H1 (cell line): ENCODE results near the gene BTRC. TPM values are rescaled to one million over a fixed set of nuclear protein-coding genes. Genes with fewer than 3 reads are reported as not detected.

ENCODE experiments used
- CTCF ChIA-PET: fragments of 300-600 bp; sonication (Branson Sonifier 250); formaldehyde crosslinking; loops from one replicate; lab custom pipeline; 2021; ENCODE audit not compliant: partially characterized antibody; lab: Charles Lee
- POLR2A ChIA-PET: fragments of 300-600 bp; sonication (Branson Sonifier 250); formaldehyde crosslinking; loops from one replicate; lab custom pipeline; 2021; ENCODE audit warnings: inconsistent platforms; ENCODE audit not compliant: partially characterized antibody; lab: Charles Lee
- DNase-seq, 2 experiments: peaks; one replicate each; pipeline versions ENCODE4 v3.0.0 to v3.0.0-alpha.2; 2010 to 2022; ENCODE audit warnings: low spot score in 2 of 2, low read depth in 1 of 2, mixed read lengths in 1 of 2
- FAIRE-seq: peaks from 2 replicates; lab custom pipeline; 2011; peaks lifted over from hg19 to GRCh38; lab: Jason Lieb, UNC
- H2AFZ ChIP-seq: 2 replicates; pipeline ENCODE4 v1.8.1; 2012; ENCODE audit warnings: low read length, inconsistent platforms
- H2AK5ac ChIP-seq: 2 replicates; pipeline ENCODE4 v1.6.1; 2013; ENCODE audit warnings: low read depth, low read length
- H2BK120ac ChIP-seq: replicated peaks from 2 replicates; pipeline ENCODE3; 2013; ENCODE audit warnings: low read depth, low read length, inconsistent platforms
- H2BK12ac ChIP-seq: 2 replicates; pipeline ENCODE4 v1.6.1; 2013; ENCODE audit warnings: low read depth, low read length
- H2BK15ac ChIP-seq: 2 replicates; pipeline ENCODE4 v1.6.1; 2013; ENCODE audit warnings: low read length
- H2BK20ac ChIP-seq: 2 replicates; pipeline ENCODE4 v1.6.1; 2013; ENCODE audit warnings: low read length
- H2BK5ac ChIP-seq: 2 replicates; pipeline ENCODE4 v1.6.1; 2013; ENCODE audit warnings: low read depth, low read length
- H3K14ac ChIP-seq: 2 replicates; pipeline ENCODE4 v1.6.1; 2013; ENCODE audit warnings: inconsistent platforms; ENCODE audit not compliant: insufficient read length
- H3K18ac ChIP-seq: 2 replicates; pipeline ENCODE4 v1.6.1; 2013; ENCODE audit warnings: low read length; ENCODE audit errors: extremely low read depth
- H3K23ac ChIP-seq: 2 replicates; pipeline ENCODE4 v1.6.1; 2013; ENCODE audit warnings: inconsistent platforms; ENCODE audit not compliant: insufficient read length
- H3K23me2 ChIP-seq: 2 replicates; pipeline ENCODE4 v1.6.1; 2013; ENCODE audit warnings: low read depth, low read length
- H3K27ac ChIP-seq: 2 replicates; pipeline ENCODE4 v1.6.1; 2011; ENCODE audit warnings: low read depth, low read length, inconsistent platforms
- H3K27me3 ChIP-seq, 4 experiments: replicated peaks in 1 of 4; 1 replicate in 1 of 4; 2 replicates in 3 of 4; pipeline versions ENCODE4 v1.6.1 to v1.8.1; 2011 to 2013; ENCODE audit warnings: low read length in 3 of 4, mild to moderate bottlenecking in 3 of 4, inconsistent platforms in 2 of 4, mixed read lengths in 2 of 4, moderate library complexity in 1 of 4; ENCODE audit not compliant: control insufficient read depth in 3 of 4, insufficient read depth in 3 of 4; ENCODE audit errors: extremely low read depth in 1 of 4
- H3K36me3 ChIP-seq, 4 experiments: 2 replicates each; pipeline versions ENCODE4 v1.6.1 to v1.8.1; 2011 to 2013; ENCODE audit warnings: mild to moderate bottlenecking in 4 of 4, low read length in 3 of 4, moderate library complexity in 2 of 4, control low read depth in 1 of 4, inconsistent platforms in 1 of 4; ENCODE audit not compliant: insufficient read depth in 4 of 4, control insufficient read depth in 2 of 4
- H3K4ac ChIP-seq: replicated peaks from 2 replicates; pipeline ENCODE3; 2013; ENCODE audit warnings: low read length, low read depth, mixed read lengths, inconsistent platforms; ENCODE audit not compliant: insufficient read length
- H3K4me1 ChIP-seq, 4 experiments: replicated peaks in 1 of 4; 1 replicate in 1 of 4; 2 replicates in 3 of 4; pipeline versions ENCODE4 v1.6.1 to v1.8.1; 2011 to 2013; ENCODE audit warnings: low read length in 3 of 4, inconsistent platforms in 2 of 4, mixed read lengths in 1 of 4; ENCODE audit not compliant: insufficient read depth in 4 of 4, control insufficient read depth in 3 of 4
- H3K4me2 ChIP-seq, 2 experiments: 2 replicates each; pipeline versions ENCODE4 v1.6.1 to v1.8.1; 2011 to 2013; ENCODE audit warnings: low read depth in 2 of 2, low read length in 2 of 2, control low read depth in 1 of 2, inconsistent platforms in 1 of 2, mild to moderate bottlenecking in 1 of 2; ENCODE audit not compliant: insufficient read depth in 1 of 2
- H3K4me3 ChIP-seq, 4 experiments: fragments of 200-600, 300-600 bp in 1 of 4; sonication (generic), shearing (Covaris generic), sonication (Bioruptor Twin) in 1 of 4; 2 replicates each; pipeline versions ENCODE4 v1.5.1 to v1.8.1; 2011 to 2016; ENCODE audit warnings: low read length in 4 of 4, low read depth in 3 of 4, control low read depth in 2 of 4, inconsistent platforms in 2 of 4, mild to moderate bottlenecking in 2 of 4, mixed read lengths in 1 of 4, moderate library complexity in 1 of 4; ENCODE audit not compliant: insufficient read depth in 2 of 4; ENCODE audit errors: extremely low read depth in 1 of 4
- H3K56ac ChIP-seq: replicated peaks from 2 replicates; pipeline ENCODE3; 2013; ENCODE audit warnings: low read depth, mild to moderate bottlenecking, mixed read lengths, low read length, inconsistent platforms; ENCODE audit not compliant: insufficient read length
- H3K79me1 ChIP-seq: 2 replicates; pipeline ENCODE4 v1.6.1; 2013; ENCODE audit warnings: low read depth, low read length, control low read depth
- H3K79me2 ChIP-seq, 2 experiments: 2 replicates each; pipeline versions ENCODE4 v1.6.1 to v1.8.1; 2012 to 2013; ENCODE audit warnings: low read length in 2 of 2, mild to moderate bottlenecking in 2 of 2, inconsistent platforms in 1 of 2; ENCODE audit not compliant: insufficient read depth in 2 of 2, control insufficient read depth in 1 of 2
- H3K9ac ChIP-seq, 4 experiments: replicated peaks in 1 of 4; 1 replicate in 1 of 4; 2 replicates in 3 of 4; pipeline versions ENCODE4 v1.6.1 to v1.8.1; 2011 to 2013; ENCODE audit warnings: low read depth in 3 of 4, low read length in 3 of 4, control low read depth in 2 of 4, mild to moderate bottlenecking in 2 of 4, moderate library complexity in 2 of 4, inconsistent platforms in 1 of 4; ENCODE audit errors: extremely low read depth in 1 of 4
- H3K9me3 ChIP-seq, 2 experiments: 2 replicates each; pipeline versions ENCODE4 v1.6.1 to v1.8.1; 2012 to 2013; ENCODE audit warnings: mild to moderate bottlenecking in 2 of 2, moderate library complexity in 2 of 2, control low read depth in 1 of 2, inconsistent platforms in 1 of 2, low read depth in 1 of 2, low read length in 1 of 2, mixed read lengths in 1 of 2; ENCODE audit not compliant: insufficient read depth in 2 of 2
- H4K20me1 ChIP-seq, 2 experiments: replicated peaks in 1 of 2; 2 replicates each; pipeline versions ENCODE3 to v1.8.1; 2011 to 2013; ENCODE audit warnings: inconsistent platforms in 2 of 2, low read length in 2 of 2, mild to moderate bottlenecking in 1 of 2; ENCODE audit not compliant: insufficient read depth in 2 of 2, control insufficient read depth in 1 of 2
- H4K5ac ChIP-seq: 2 replicates; pipeline ENCODE4 v1.6.1; 2013; ENCODE audit warnings: low read length, low read depth, mixed read lengths, inconsistent platforms; ENCODE audit not compliant: insufficient read length
- H4K8ac ChIP-seq: 2 replicates; pipeline ENCODE4 v1.8.0; 2013; ENCODE audit warnings: mild to moderate bottlenecking, moderate library complexity, low read length, inconsistent platforms; ENCODE audit not compliant: insufficient read depth; ENCODE audit errors: extremely low read depth
- H4K91ac ChIP-seq: replicated peaks from 2 replicates; pipeline ENCODE3; 2013; ENCODE audit warnings: low read length, mixed read lengths, inconsistent platforms; ENCODE audit not compliant: insufficient read length
- BRCA1 ChIP-seq: IDR thresholded peaks from 2 replicates; pipeline ENCODE4 v1.6.1; 2012; ENCODE audit warnings: low read depth, low read length, improper control_type of control experiment
- CEBPB ChIP-seq: IDR thresholded peaks from 2 replicates; pipeline ENCODE4 v1.6.1; 2012; ENCODE audit warnings: low read depth, low read length
- CREB1 ChIP-seq: IDR thresholded peaks from 2 replicates; pipeline ENCODE4 v1.6.1; 2012; ENCODE audit warnings: inconsistent platforms
- KDM5A ChIP-seq: fragments of 200-600 bp; IDR thresholded peaks from 2 replicates; pipeline ENCODE4 v1.7.1; 2012; ENCODE audit warnings: mild to moderate bottlenecking, low read length, inconsistent platforms, mixed read lengths
- NRF1 ChIP-seq: IDR thresholded peaks from 2 replicates; pipeline ENCODE4 v1.6.1; 2011; ENCODE audit warnings: mild to moderate bottlenecking, low read depth, low read length, improper control_type of control experiment
- POLR2AphosphoS5 ChIP-seq: IDR thresholded peaks from 2 replicates; pipeline ENCODE4 v1.6.1; 2011; ENCODE audit warnings: low read depth, low read length
- POU5F1 ChIP-seq: IDR thresholded peaks from 2 replicates; pipeline ENCODE4 v1.6.1; 2011; ENCODE audit warnings: low read depth, mild to moderate bottlenecking, low read length, moderate library complexity
- RAD21 ChIP-seq, 2 experiments: IDR thresholded peaks in 1 of 2; conservative IDR thresholded peaks in 1 of 2; 2 replicates each; pipeline ENCODE4 v1.6.1; 2011; ENCODE audit warnings: low read depth in 2 of 2, low read length in 2 of 2, improper control_type of control experiment in 1 of 2, inconsistent platforms in 1 of 2, mild to moderate bottlenecking in 1 of 2, moderate library complexity in 1 of 2
- RBBP5 ChIP-seq: IDR thresholded peaks from 2 replicates; pipeline ENCODE4 v1.7.1; 2012; ENCODE audit warnings: low read depth, mild to moderate bottlenecking, inconsistent platforms, low read length, moderate library complexity, borderline replicate concordance
- SIX5 ChIP-seq: IDR thresholded peaks from 2 replicates; pipeline ENCODE4 v1.6.1; 2011; ENCODE audit warnings: mild to moderate bottlenecking, low read depth, low read length
- SP1 ChIP-seq: IDR thresholded peaks from 2 replicates; pipeline ENCODE4 v1.6.1; 2011; ENCODE audit warnings: low read depth, low read length
- TAF7 ChIP-seq: optimal IDR thresholded peaks from 2 replicates; pipeline ENCODE3; 2011; ENCODE audit warnings: low read depth, mild to moderate bottlenecking, inconsistent platforms, low read length, moderate library complexity, borderline replicate concordance
- TCF12 ChIP-seq: IDR thresholded peaks from 2 replicates; pipeline ENCODE4 v1.6.1; 2011; ENCODE audit warnings: low read depth, mild to moderate bottlenecking, low read length
- TEAD4 ChIP-seq: IDR thresholded peaks from 2 replicates; pipeline ENCODE4 v1.6.1; 2012; ENCODE audit warnings: low read depth, low read length, inconsistent platforms, mixed read lengths
- USF2 ChIP-seq: IDR thresholded peaks from 2 replicates; pipeline ENCODE4 v1.6.1; 2011; ENCODE audit warnings: low read length, improper control_type of control experiment
- WGBS, 2 experiments: shearing (Covaris generic) in 1 of 2; methylation state at CpG; one replicate each; pipeline versions ENCODE4 v1.1.6 to v1.1.7; 2013 to 2015; ENCODE audit warnings: low lambda C conversion rate in 2 of 2, mixed read lengths in 2 of 2, inconsistent platforms in 1 of 2, low coverage in 1 of 2, missing lambda C conversion rate in 1 of 2; ENCODE audit not compliant: insufficient replicate concordance in 2 of 2, insufficient coverage in 1 of 2, insufficient read length in 1 of 2; ENCODE audit errors: extremely low coverage in 1 of 2, missing lambda C conversion rate in 1 of 2; 5-methylcytosine and 5-hydroxymethylcytosine counted together
- polyA plus RNA-seq, 7 experiments: library from polyadenylated mRNA; depleted of rRNA in 3 of 7; stranded (reverse) in 5 of 7; unstranded in 2 of 7; fragments of >200 nt in 5 of 7; fragments of 200-250 nt in 2 of 7; gene quantifications; 1 replicate in 5 of 7; 2 replicates in 1 of 7; 4 replicates in 1 of 7; pipeline versions ENCODE4 v1.2.1 to v1.2.3, GENCODE V29; 2011 to 2013; ENCODE audit warnings: missing spikeins in 2 of 7, mixed read lengths in 2 of 7
- total RNA-seq: library from RNA; stranded (reverse); fragmentation: NEBNext Ultra II Directional; extraction: Animal tissue kit (Norgen Biotek cat#: 25700); gene quantifications from 2 replicates; pipeline ENCODE4 v1.2.1, GENCODE V29; 2021

The BTRC gene
- total and polyA plus RNA-seq, 2 of the 8 experiments (the other 6 are each of a cell fraction or from before 2014, with no cell fraction given) = 9.9 to 24.7 TPM

GRCh38 chr10:101552442-101552841 is 198.5 kb downstream of the BTRC start:
- H3K56ac ChIP-seq = no peak overlapping the region
- no peak overlapping the region for H2AFZ ChIP-seq
- peaks cover 0 to 2% of the 10 kb centered on the region in 2 experiments for H4K20me1 ChIP-seq
- H2BK15ac ChIP-seq = no peak overlapping the region
- no peak overlapping the region for H2BK20ac ChIP-seq
- TF ChIP-seq POLR2AphosphoS5 (no peak), BRCA1 (no peak), SP1 (no peak), CEBPB (no peak), POU5F1 (no peak), TEAD4 (no peak), NRF1 (no peak), KDM5A (no peak), USF2 (no peak), CREB1 (no peak), TAF7 (no peak), RBBP5 (no peak), RAD21 (IDR thresholded peaks at IDR 0.05 in 1 of 2, conservative IDR thresholded peaks at IDR 0.05 in 1 of 2; ENCODE audit: low read depth in 2 of 2, low read length in 2 of 2) (no peak), SIX5 (no peak), TCF12 (no peak)
- no peak for FAIRE-seq
- no peaks in the 10 kb centered on the region for H3K79me1 ChIP-seq
- H3K4me3 ChIP-seq = no peak overlapping the region
- no peak overlapping the region for H2BK120ac ChIP-seq
- no peak overlapping the region for H3K4me2 ChIP-seq
- H3K4ac ChIP-seq = no peak overlapping the region
- no peaks in the 10 kb centered on the region for H3K23me2 ChIP-seq
- DNase-seq = no peak
- H3K9ac ChIP-seq = no peak overlapping the region
- H3K36me3 ChIP-seq = no peaks in the 10 kb centered on the region
- H4K8ac ChIP-seq = no peak overlapping the region
- no peak overlapping the region for H3K27ac ChIP-seq
- no peak overlapping the region for H3K14ac ChIP-seq
- ChIA-PET CTCF (interaction anchor here (1.0 to 2.3 kb wide), 4 partner anchors 9 to 50 kb away, joined by 3 to 9 read pairs (median 4); no protein-coding TSS in a partner anchor), POLR2A (no interaction called here)
- H3K4me1 ChIP-seq = no peaks in the 10 kb centered on the region; a peak in 1 of 7 replicates
- no peak overlapping the region for H3K23ac ChIP-seq
- H2BK5ac ChIP-seq = no peak overlapping the region
- no peak overlapping the region for H2AK5ac ChIP-seq
- H2BK12ac ChIP-seq = no peak overlapping the region
- H4K5ac ChIP-seq = no peak overlapping the region
- no peaks in the 10 kb centered on the region for H3K9me3 ChIP-seq
- H4K91ac ChIP-seq = no peak overlapping the region
- H3K27me3 ChIP-seq = no peaks in the 10 kb centered on the region
- no peak overlapping the region for H3K18ac ChIP-seq
- WGBS, 2 experiments = 98% methylated on average over 3 of the region's 3 CpGs; no CpG with 5 or more reads in 1 of the 2 experiments
- no peaks in the 10 kb centered on the region for H3K79me2 ChIP-seq
